ENCODE data around the gene SLC8A2.

The SLC8A2 gene

GRCh38 chr19:47437500-47437899 lies 34.2 kb downstream of the SLC8A2 start:
- no peak for TF ChIP-seq EZH2 (optimal IDR thresholded peaks at IDR 0.05; ENCODE audit: low read depth, low read length)
- TF ChIP-seq EZH2phosphoT487 (IDR thresholded peaks at IDR 0.05; ENCODE audit: low read length): no peak
- TF ChIP-seq CTCF (IDR thresholded peaks at IDR 0.05; ENCODE audit: low read length): no peak
- Histone ChIP-seq H3K9me3 (replicated peaks; ENCODE audit: insufficient read depth, low read length) (no peaks in the 10 kb centered on the region), H3K79me2 (ENCODE audit: low read length) (no peaks in the 10 kb centered on the region), H3K27me3 (replicated peaks; ENCODE audit: insufficient read depth, low read length) (peaks cover 64% of the 10 kb centered on the region), H3K4me1 (ENCODE audit: low read length) (peaks cover 13% of the 10 kb centered on the region), H2AFZ (ENCODE audit: low read length) (no peak overlapping the region), H3K27ac (ENCODE audit: low read length) (no peak overlapping the region), H3K36me3 (replicated peaks; ENCODE audit: insufficient read depth, low read length) (no peaks in the 10 kb centered on the region), H3K4me3 (ENCODE audit: low read length) (no peak overlapping the region), H3F3A (ENCODE audit: insufficient read depth, low read length) (peaks cover 12% of the 10 kb centered on the region), H4K20me1 (ENCODE audit: insufficient read depth, low read length) (no peaks in the 10 kb centered on the region), H3K9me2 (replicated peaks; ENCODE audit: insufficient read depth, low read length) (no peaks in the 10 kb centered on the region), H3K9ac (ENCODE audit: low read length) (no peak overlapping the region), H3K4me2 (ENCODE audit: low read depth, low read length) (no peak overlapping the region)
- DNase-seq: no peak

- H3K27me3 ChIP-seq (replicated peaks; ENCODE audit: insufficient read depth, low read length): peaks cover 64% of the 10 kb centered on the region
- H3K9ac ChIP-seq (ENCODE audit: low read length): no peak overlapping the region
- peak; percentile 70 for DNase-seq
- H3K9me3 ChIP-seq (replicated peaks; ENCODE audit: insufficient read depth, low read length): no peaks in the 10 kb centered on the region
- TF ChIP-seq EZH2phosphoT487 (IDR thresholded peaks at IDR 0.05; ENCODE audit: low read length): no peak
- peak; percentile 94 for TF ChIP-seq CTCF (IDR thresholded peaks at IDR 0.05; ENCODE audit: low read length)
- TF ChIP-seq EZH2 (optimal IDR thresholded peaks at IDR 0.05; ENCODE audit: low read depth, low read length): no peak
- H3K4me2 ChIP-seq (ENCODE audit: low read depth, low read length): no peak overlapping the region
- H3K4me1 ChIP-seq (ENCODE audit: low read length): peaks cover 15% of the 10 kb centered on the region
- peaks cover 12% of the 10 kb centered on the region for H3F3A ChIP-seq (ENCODE audit: insufficient read depth, low read length)
- no peak overlapping the region for H2AFZ ChIP-seq (ENCODE audit: low read length)
- no peaks in the 10 kb centered on the region for H3K36me3 ChIP-seq (replicated peaks; ENCODE audit: insufficient read depth, low read length)
- H3K27ac ChIP-seq (ENCODE audit: low read length): no peak overlapping the region
- H3K79me2 ChIP-seq (ENCODE audit: low read length): no peaks in the 10 kb centered on the region
- H4K20me1 ChIP-seq (ENCODE audit: insufficient read depth, low read length): no peaks in the 10 kb centered on the region
- no peak overlapping the region for H3K4me3 ChIP-seq (ENCODE audit: low read length)
- no peaks in the 10 kb centered on the region for H3K9me2 ChIP-seq (replicated peaks; ENCODE audit: insufficient read depth, low read length)
Observed at GRCh38 chr19:47436712-47437401, 34.8 kb downstream of the SLC8A2 start.

GRCh38 chr19:47435883-47436417 lies 35.7 kb downstream of the SLC8A2 start:
- Histone ChIP-seq H3K4me2 (ENCODE audit: low read depth, low read length) (peak overlapping the region; percentile 33; the same call in 1 of the 2 replicates), H3K36me3 (replicated peaks; ENCODE audit: insufficient read depth, low read length) (no peaks in the 10 kb centered on the region), H3F3A (ENCODE audit: insufficient read depth, low read length) (peaks cover 12% of the 10 kb centered on the region), H3K4me3 (ENCODE audit: low read length) (no peak overlapping the region), H3K27me3 (replicated peaks; ENCODE audit: insufficient read depth, low read length) (peaks cover 65% of the 10 kb centered on the region), H3K27ac (ENCODE audit: low read length) (no peak overlapping the region), H2AFZ (ENCODE audit: low read length) (no peak overlapping the region), H3K9me2 (replicated peaks; ENCODE audit: insufficient read depth, low read length) (no peaks in the 10 kb centered on the region), H3K79me2 (ENCODE audit: low read length) (no peaks in the 10 kb centered on the region), H3K9ac (ENCODE audit: low read length) (no peak overlapping the region), H4K20me1 (ENCODE audit: insufficient read depth, low read length) (no peaks in the 10 kb centered on the region), H3K4me1 (ENCODE audit: low read length) (peaks cover 15% of the 10 kb centered on the region), H3K9me3 (replicated peaks; ENCODE audit: insufficient read depth, low read length) (no peaks in the 10 kb centered on the region)
- TF ChIP-seq EZH2phosphoT487 (IDR thresholded peaks at IDR 0.05; ENCODE audit: low read length): no peak
- no peak for DNase-seq

- H3K79me2 ChIP-seq (ENCODE audit: low read length): no peaks in the 10 kb centered on the region
- H3K4me1 ChIP-seq (ENCODE audit: low read length): peaks cover 15% of the 10 kb centered on the region
- no peaks in the 10 kb centered on the region for H3K9me3 ChIP-seq (replicated peaks; ENCODE audit: insufficient read depth, low read length)
- no peaks in the 10 kb centered on the region for H3K9me2 ChIP-seq (replicated peaks; ENCODE audit: insufficient read depth, low read length)
- H3K27ac ChIP-seq (ENCODE audit: low read length): no peak overlapping the region
- peak; percentile 62 for DNase-seq
- H3K36me3 ChIP-seq (replicated peaks; ENCODE audit: insufficient read depth, low read length): no peaks in the 10 kb centered on the region
- H4K20me1 ChIP-seq (ENCODE audit: insufficient read depth, low read length): no peaks in the 10 kb centered on the region
- H2AFZ ChIP-seq (ENCODE audit: low read length): peak overlapping the region; percentile 42; the same call in 1 of the 2 replicates
- peak overlapping the region; percentile 38 for H3K4me3 ChIP-seq (ENCODE audit: low read length)
- peak overlapping the region; percentile 33; the same call in 1 of the 2 replicates for H3K4me2 ChIP-seq (ENCODE audit: low read depth, low read length)
- no peak for TF ChIP-seq EZH2 (optimal IDR thresholded peaks at IDR 0.05; ENCODE audit: low read depth, low read length)
- no peak for TF ChIP-seq CTCF (IDR thresholded peaks at IDR 0.05; ENCODE audit: low read length)
- TF ChIP-seq EZH2phosphoT487 (IDR thresholded peaks at IDR 0.05; ENCODE audit: low read length): no peak
- peaks cover 65% of the 10 kb centered on the region for H3K27me3 ChIP-seq (replicated peaks; ENCODE audit: insufficient read depth, low read length)
- H3F3A ChIP-seq (ENCODE audit: insufficient read depth, low read length): peaks cover 12% of the 10 kb centered on the region
- no peak overlapping the region; the same call in 1 of the 2 replicates for H3K9ac ChIP-seq (ENCODE audit: low read length)
Observed at GRCh38 chr19:47435196-47435595, 36.5 kb downstream of the SLC8A2 start.
